Activated CD8-positive, alpha-beta T cell treated with anti-CD3 and anti-CD28 coated beads for 36 hours (primary cell): ENCODE measurements around the gene TRAF2. TPM values are rescaled to one million over a fixed set of nuclear protein-coding genes. Genes with fewer than 3 reads are reported as not detected.

ENCODE experiments used
- ATAC-seq: fragments of 200-7000 bp; cut with Tn5 transposase; one replicate; pipeline ENCODE4 v1.10.0; 2021; ENCODE audit warnings: mild to moderate bottlenecking, moderate library complexity
- CTCF ChIA-PET: fragments of 350-600 bp; sonication (Branson Sonifier 250); formaldehyde crosslinking; loops from one replicate; lab custom pipeline; 2021; ENCODE audit warnings: antibody characterized with exemption; lab: Charles Lee
- POLR2A ChIA-PET: fragments of 350-600 bp; sonication (Branson Sonifier 250); formaldehyde crosslinking; loops from one replicate; lab custom pipeline; 2021; ENCODE audit warnings: antibody characterized with exemption; lab: Charles Lee
- DNase-seq: peaks from one replicate; pipeline ENCODE4 v3.0.0-alpha.2; 2020
- H3K27ac Mint-ChIP-seq: one replicate; pipeline ENCODE4 v1.8.0; 2021; ENCODE audit warnings: mild to moderate bottlenecking, mixed read lengths
- H3K27me3 Mint-ChIP-seq: one replicate; pipeline ENCODE4 v1.8.0; 2021; ENCODE audit warnings: mixed read lengths
- H3K36me3 Mint-ChIP-seq: one replicate; pipeline ENCODE4 v1.8.0; 2021; ENCODE audit warnings: low read depth, mixed read lengths
- H3K4me1 Mint-ChIP-seq: one replicate; pipeline ENCODE4 v1.8.0; 2021; ENCODE audit warnings: low read depth, mixed read lengths
- H3K4me3 Mint-ChIP-seq: one replicate; pipeline ENCODE4 v1.8.0; 2021; ENCODE audit warnings: mild to moderate bottlenecking, moderate library complexity, mixed read lengths
- H3K9me3 Mint-ChIP-seq: one replicate; pipeline ENCODE4 v1.8.0; 2021; ENCODE audit warnings: mixed read lengths
- CTCF ChIP-seq: fragments of 200-600 bp; IDR thresholded peaks from one replicate; pipeline ENCODE4 v1.8.0; 2022; ENCODE audit warnings: antibody characterized with exemption, mild to moderate bottlenecking
- intact Hi-C: fragments of 100-400 bp; cut with micrococcal nuclease; formaldehyde crosslinking; loops from one replicate; pipeline ENCODE4 v1.10.0; 2022
- total RNA-seq, 2 experiments: library from RNA; stranded (reverse); gene quantifications; one replicate each; pipeline ENCODE4 v1.2.3, GENCODE V29; 2021

Gene TRAF2
- total RNA-seq, 2 experiments from 2014 or later, result 34.8 to 40.5 TPM

DNA sequence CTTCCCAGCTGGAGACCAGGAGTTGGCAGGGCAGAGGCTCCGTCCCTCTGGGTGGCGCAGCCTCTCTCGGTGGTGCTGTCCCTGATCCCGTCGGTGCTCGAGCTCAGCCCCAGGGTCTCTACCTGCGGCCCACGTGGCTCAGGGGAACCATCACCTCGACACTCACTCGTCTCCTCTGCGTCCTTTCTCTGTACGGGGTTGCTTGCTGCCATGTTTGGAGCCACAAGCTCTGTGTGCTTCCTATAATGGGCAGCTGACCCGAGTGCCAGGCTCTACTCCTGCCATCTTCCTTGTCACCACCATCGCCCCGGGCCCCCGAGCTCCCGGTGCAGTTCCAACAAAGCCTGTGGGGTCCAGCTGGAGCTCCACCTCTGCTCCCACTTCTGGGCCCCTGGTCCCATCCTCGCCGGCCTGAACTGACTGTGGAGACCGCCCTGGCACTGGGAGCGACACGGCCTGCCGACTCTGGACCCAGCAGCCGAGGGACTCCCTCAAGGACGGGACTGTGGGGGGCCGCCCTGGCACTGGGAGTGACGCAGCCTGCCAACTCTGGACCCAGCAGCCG lies 53.2 kb downstream of the TRAF2 start:
- no peak overlapping the region for H3K27ac Mint-ChIP-seq
- CTCF ChIA-PET, result no interaction called here

DNA sequence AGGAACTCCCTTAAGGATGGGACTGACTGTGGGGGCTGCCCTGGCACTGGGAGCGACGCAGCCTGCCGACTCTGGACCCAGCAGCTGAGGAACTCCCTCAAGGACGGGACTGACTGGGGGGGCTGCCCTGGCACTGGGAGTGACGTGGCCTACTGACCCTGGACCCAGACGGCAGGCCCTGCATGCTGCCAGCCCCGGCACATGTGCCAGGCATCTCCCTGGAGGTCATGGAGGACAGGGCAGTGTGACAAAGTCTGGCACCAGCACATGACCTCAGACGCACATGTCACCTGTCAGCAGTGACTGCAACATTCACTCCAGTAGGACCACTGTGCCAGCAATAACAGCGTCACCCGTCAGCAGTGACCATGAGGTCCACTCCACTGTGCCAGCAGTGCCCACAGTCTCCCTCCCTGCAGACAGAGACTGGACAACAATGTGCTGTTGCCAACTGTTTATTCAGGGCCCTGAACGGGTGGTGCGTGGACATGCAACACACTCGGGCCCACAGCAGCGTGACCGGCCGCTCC lies 53.7 kb downstream of the TRAF2 start:
- TF ChIP-seq CTCF, result no peak
- Mint-ChIP-seq H3K36me3 (peaks cover 25% of the 10 kb centered on the region), H3K4me3 (no peak overlapping the region), H3K9me3 (no peaks in the 10 kb centered on the region), H3K27me3 (no peaks in the 10 kb centered on the region), H3K27ac (no peak overlapping the region), H3K4me1 (peaks cover 10% of the 10 kb centered on the region)
- intact Hi-C loops, result no loop called here
- CTCF ChIA-PET, result no interaction called here
- POLR2A ChIA-PET, result interaction anchor here (1.1 kb wide), 1 partner anchor 92 kb away, joined by 3 read pairs; no protein-coding TSS in a partner anchor
- ATAC-seq, result no peak
- DNase-seq, result no peak

More for the DNA sequence above, 53.2 kb downstream of the TRAF2 start:
- H3K9me3 Mint-ChIP-seq, result no peaks in the 10 kb centered on the region
- H3K27me3 Mint-ChIP-seq, result no peaks in the 10 kb centered on the region
- POLR2A ChIA-PET, result interaction anchor here (1.0 to 1.1 kb wide), 2 partner anchors 39 to 91 kb away, joined by 3 read pairs; no protein-coding TSS in a partner anchor
- peaks cover 28% of the 10 kb centered on the region for H3K36me3 Mint-ChIP-seq
- no peak for TF ChIP-seq CTCF
- intact Hi-C loops, result no loop called here
- no peak overlapping the region for H3K4me3 Mint-ChIP-seq
- DNase-seq (no peak), ATAC-seq (no peak)
- peaks cover 5% of the 10 kb centered on the region for H3K4me1 Mint-ChIP-seq

- DNase-seq (no peak), ATAC-seq (no peak)
- Mint-ChIP-seq H3K4me1 (peaks cover 11% of the 10 kb centered on the region), H3K27me3 (no peaks in the 10 kb centered on the region), H3K9me3 (no peaks in the 10 kb centered on the region), H3K36me3 (peaks cover 25% of the 10 kb centered on the region), H3K27ac (no peak overlapping the region), H3K4me3 (no peak overlapping the region)
- intact Hi-C loops, result no loop called here
- CTCF ChIA-PET, result no interaction called here
- POLR2A ChIA-PET, result no interaction called here
- TF ChIP-seq CTCF, result no peak
These were observed 54.4 kb downstream of the TRAF2 start for GRCh38 chr9:136940526-136941230.

DNA sequence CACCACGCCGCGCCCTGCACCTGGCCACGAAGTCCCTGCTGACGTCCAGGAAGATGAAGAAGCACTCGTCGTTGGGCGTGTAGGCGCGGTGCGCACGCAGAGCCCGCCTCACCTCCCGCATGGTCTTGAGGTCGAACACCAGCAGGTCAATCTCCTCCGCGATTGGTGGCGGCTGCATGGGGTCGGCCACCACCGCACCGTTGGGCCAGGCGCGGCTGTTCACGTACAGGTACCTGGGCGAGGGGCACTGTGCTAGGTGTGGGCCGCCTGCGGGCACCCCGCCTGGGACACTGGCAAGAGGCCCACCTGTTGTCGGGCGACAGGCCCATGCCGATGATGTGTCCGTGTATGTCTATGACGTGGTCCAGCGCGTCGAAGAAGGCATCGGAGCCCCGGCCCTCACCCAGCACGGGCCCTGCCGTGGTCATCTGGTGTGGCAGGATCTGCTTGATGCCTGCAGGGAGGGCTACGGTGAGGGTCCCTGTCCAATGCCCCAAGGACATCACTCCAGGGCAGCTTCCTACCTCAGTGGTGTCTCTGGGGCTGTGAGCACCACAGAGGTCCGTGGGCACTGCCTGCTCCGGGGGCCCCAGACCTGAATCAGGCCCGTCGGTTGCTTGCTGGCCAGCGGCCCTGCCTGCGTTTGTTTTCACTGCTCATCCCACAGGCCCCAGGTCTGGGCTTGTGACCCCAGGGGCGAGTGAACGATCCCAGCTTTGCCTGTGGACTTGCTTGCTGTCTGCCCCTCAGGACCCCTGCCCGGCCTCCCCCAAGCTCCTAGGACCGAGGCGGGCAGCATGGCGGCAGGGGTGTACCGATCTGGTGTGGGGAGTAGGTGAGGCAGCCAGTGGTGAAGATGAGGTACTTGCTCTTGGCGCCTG lies 55.2 kb downstream of the TRAF2 start:
- Mint-ChIP-seq H3K27ac (no peak overlapping the region), H3K4me1 (peaks cover 11% of the 10 kb centered on the region), H3K36me3 (peaks cover 25% of the 10 kb centered on the region), H3K27me3 (no peaks in the 10 kb centered on the region), H3K4me3 (no peak overlapping the region), H3K9me3 (no peaks in the 10 kb centered on the region)
- DNase-seq, result no peak
- CTCF ChIA-PET, result interaction anchor here (0.9 kb wide), 1 partner anchor 94 kb away, joined by 3 read pairs; no protein-coding TSS in a partner anchor
- TF ChIP-seq CTCF, result no peak
- intact Hi-C loops, result no loop called here
- ATAC-seq, result no peak
- POLR2A ChIA-PET, result no interaction called here
